Subcutaneous adipose tissue (tissue), 4 donors: ENCODE measurements around the gene PCLO. TPM values are rescaled to one million over a fixed set of nuclear protein-coding genes. Genes with fewer than 3 reads are reported as not detected.

Experiments
- CTCF ChIP-seq: fragments of 450-650 bp; IDR thresholded peaks from one replicate; pipeline ENCODE4 v1.5.1; 2016; ENCODE audit warnings: low read depth, mild to moderate bottlenecking, control low read depth, antibody characterized with exemption, moderate library complexity
- total RNA-seq, 4 donors: library from RNA; depleted of rRNA; stranded (reverse); fragments of >200 nt; gene quantifications; one replicate each; pipeline ENCODE4 v1.1.0, GENCODE V29; 2016

PCLO gene
- total RNA-seq, 4 donors from 2014 or later: 0.34 to 13.8 (median 4.2) TPM

GRCh38 chr7:83178796-83179195 lies 16.1 kb upstream of the PCLO start:
- no peak for TF ChIP-seq CTCF

GRCh38 chr7:83178066-83178465 lies 15.4 kb upstream of the PCLO start:
- no peak for TF ChIP-seq CTCF

- TF ChIP-seq CTCF: no peak
These were observed 11.0 kb upstream of the PCLO start for GRCh38 chr7:83173664-83174063.

GRCh38 chr7:83166781-83167180 lies 4.1 kb upstream of the PCLO start:
- no peak for TF ChIP-seq CTCF

- TF ChIP-seq CTCF: no peak
These were observed 734 bp downstream of the PCLO start for GRCh38 chr7:83161899-83162401.

- no peak for TF ChIP-seq CTCF
These were observed 1.5 kb downstream of the PCLO start for GRCh38 chr7:83161186-83161585.

GRCh38 chr7:83159731-83160130 lies 3.0 kb downstream of the PCLO start:
- no peak for TF ChIP-seq CTCF
